Measurements from ENCODE around the gene GRB2.
A peak's percentile ranks its signal among the peaks of the same experiment; 100 is the strongest.

GRB2 gene

DNA sequence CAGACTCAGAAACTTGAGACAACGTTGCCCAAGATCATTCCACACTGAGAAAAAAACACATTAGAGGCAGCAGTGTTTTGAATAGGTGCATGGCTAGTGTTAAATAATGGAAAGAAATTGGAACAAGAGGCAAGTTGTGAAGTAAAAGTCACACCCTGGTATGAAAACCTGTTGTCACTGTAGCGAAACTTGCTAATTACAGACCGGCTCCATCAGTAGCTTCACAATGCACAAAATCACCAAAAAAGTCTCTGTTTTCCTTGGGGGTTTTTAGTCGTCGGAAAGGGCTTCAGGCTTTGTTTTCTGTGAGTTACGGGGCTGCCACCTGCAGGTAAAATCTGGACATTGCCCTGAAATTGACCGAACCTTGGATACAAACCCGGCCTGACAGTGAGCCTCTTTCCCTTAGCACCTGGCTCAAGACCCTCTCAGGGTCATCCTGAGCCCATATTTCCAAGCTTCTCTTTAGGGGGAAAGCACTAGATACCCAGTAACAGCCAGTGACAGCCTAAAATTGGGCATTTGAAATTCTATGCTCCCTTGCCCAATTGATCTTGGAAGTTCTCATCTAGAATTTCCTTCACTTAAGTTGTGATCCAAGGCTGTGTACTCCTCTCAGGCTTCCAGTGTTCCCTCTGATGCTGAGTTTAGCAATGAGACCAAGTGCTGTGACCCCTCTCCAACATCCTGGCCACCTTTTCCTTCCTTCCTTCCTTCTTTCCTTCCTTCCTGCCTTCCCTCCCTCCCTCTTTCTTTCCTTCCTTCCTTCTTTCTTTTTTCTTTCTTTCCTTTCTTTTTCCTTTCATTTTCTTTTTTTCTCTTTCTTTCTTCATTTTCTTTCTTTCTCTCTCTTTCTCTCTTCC, 7.2 kb upstream of the GRB2 start:
- DNase-seq, result no peak

DNA sequence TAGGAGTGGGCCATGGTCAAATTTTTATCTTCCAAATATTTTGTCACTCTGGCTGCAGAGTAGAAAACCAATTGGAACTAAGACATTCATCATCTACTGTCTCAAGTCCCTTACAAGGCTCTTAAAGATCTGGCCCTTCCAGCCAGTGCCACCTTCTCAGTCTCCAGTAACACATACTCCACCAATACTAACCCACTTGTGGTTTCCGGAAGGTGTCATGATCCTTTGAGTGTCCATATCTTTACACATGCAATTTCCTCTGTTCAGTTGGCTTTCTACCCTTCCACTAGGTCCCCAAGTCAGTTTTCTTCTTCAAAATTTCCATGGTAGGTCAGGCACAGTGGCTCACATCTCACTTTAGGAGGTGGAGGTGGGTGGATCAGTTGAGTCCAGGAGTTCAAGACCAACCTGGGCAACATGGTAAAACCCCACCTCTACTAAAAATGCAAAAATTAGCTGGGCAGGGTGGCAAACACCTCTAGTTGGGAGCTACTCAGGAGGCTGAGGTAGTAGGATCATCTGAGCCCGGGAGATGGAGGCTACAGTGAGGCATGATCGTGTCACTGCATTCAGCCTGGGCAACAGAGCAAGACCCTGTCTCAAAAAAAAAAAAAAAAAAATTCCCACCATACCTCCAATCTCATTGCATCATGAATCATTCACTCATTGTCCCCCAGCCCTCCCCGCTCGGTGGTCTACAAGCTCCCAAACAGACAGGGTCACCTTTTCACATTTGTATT, 6.0 kb upstream of the GRB2 start:
- no peak for DNase-seq

DNA sequence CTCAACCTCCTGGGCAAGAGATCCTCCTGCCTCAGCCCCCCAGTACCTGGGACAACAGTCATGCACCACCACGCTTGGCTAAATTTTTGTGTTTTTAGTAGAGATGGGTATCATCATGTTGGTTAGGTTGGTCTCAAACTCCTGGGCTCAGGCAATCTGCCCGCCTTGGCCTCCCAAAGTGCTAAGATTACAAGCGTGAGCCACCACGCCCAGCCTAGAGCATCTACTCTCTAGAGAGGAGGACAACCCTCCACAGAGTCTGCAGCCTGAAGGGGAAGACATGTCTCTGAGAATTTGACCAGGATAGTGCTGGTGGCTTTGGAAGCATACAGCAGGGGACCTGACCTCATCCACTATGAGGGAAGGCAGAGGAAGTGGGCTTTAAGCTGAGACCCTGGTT, 4.7 kb upstream of the GRB2 start:
- no peak for DNase-seq

DNA sequence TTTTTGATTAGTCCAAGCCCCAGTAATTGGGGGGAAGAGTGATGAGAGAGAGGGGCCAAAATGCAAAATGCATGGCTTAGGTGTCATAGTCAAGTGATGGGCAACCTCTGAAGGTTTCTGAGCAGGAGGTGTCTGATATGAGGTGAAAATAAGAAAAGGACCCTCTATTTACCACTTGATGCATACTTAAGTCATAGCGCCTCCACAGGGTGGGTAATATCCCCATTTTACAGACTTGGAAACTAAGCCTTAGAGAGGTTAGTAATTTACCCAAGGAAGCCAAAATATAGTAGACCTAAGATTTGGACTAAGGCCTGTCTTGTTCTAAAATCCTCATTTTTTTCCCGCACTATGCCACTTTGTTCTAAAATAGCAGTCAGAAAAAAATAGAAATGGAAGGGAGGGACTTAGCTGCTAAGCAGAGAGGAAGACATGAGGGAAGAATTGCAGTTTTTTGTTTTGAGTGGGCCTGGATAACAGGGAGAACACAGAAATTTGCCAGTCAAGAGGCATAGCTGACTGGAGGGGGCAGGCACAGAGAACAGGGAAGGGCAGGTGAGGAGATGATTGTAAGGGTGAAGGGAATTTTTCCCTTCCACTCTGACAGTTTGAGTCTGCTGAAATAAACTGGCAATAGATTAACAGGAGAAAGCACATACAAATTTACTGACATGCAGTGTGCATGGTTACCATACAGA, 2.3 kb upstream of the GRB2 start:
- no peak for DNase-seq

DNA sequence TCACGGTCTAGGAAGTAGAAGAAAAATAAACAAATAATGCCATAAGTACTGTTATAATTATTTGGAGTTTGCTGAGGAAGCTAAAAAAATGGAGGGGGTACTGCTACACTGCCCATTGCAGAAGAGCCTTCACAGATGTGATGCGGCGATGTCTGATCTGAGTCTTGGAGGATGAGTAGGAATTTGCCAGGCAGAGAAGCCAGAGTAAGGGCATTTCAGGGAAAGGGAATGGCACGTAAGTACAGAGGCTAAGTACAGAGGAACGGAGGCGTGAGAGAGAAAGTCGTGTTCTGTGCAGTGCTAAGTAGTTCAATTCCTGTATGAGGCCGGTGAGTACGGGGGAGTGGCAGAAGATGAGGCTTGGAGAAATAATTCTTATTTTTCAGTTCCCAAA, 741 bp upstream of the GRB2 start:
- no peak for DNase-seq

DNA sequence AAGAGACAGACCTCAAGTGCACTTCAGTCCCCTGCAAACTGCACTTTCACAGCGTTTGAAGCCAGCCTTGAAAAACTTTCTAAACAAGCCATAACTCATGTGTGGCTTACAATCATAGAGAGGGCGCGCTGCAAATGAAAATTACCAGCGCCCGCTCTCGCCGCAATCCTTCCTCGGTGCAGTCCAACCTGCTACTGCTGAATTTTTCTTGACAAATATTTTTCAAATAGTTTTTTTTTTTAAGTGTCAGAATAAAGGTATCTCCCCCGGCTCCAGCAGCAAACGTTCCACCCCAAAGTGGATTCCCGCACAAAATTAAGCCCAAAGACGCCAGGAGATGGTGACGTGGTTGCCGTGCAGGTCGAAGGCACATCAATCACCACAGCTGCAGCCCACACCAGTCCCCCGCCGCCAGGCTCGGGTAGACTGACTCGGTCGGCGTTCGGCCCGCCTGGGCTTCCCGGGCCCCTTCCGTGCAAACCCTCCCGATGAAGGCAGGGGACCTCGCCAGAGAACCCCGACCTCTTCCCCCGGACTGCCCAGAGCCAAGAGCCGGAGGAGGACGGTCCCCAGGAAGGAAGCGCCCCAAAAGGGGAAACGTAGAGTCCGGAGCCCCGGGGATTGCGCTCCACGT, 630 bp downstream of the GRB2 start:
- DNase-seq, result no peak

DNA sequence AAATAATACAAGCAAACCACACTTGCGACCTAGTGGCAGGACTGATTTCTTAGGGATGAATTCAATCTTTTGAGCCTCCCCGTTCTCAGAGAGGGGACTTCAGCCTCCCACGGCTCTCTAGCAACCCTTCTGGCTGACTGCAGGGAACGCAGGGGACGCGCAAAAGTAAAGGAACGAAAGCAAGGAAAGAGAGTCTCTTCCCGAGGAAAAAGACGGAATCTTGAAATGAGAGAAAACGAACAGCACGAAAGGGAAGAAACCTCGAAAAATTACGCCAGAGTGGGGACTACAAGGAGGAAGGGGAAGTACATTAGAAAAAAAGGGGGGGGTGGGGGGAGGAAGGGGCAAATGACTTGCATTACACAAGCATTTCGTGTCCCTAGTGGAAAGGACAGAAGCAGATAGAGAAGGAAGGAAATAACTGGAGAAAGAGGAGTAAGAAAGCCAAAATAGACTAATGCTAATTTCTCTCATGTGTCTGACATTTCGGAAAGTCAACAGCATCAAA, 1.2 kb downstream of the GRB2 start:
- DNase-seq, result peak; percentile 76

DNA sequence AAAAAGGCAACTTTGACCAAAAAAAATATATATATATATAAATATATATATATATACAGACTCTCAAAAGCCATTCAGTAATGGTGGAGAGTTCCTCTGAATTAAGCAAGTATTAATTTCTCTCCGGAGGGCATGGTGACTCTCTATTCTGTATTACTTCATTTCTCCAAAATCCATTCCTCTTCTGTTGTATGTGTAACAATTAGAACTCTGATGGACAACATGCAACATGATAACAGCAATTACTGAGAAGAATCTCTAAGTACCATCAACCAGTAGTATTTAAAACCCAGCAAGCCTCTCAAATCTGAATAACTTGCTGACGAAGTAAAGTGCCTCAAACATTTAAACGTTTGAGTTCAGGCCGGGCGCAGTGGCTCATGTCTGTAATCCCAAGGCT, 2.3 kb downstream of the GRB2 start:
- DNase-seq, result no peak

DNA sequence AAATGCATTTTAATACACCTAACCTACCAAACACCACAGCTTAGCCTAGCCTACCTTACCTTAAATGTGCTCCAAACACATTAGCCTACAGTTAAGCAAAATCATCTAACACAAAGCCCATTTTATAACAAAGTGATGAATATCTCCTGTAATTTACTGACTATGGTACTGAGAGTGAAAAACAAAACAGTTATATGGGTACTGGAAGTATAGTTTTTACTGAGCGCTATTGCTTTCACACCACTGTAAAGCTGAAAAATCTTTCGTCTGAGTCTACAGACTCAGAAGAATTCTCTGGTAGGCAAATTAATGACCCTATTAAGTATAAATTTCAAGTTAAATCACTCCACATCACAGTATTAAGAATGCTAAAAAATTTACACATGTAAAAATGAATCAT, 3.5 kb downstream of the GRB2 start:
- no peak for DNase-seq

DNA sequence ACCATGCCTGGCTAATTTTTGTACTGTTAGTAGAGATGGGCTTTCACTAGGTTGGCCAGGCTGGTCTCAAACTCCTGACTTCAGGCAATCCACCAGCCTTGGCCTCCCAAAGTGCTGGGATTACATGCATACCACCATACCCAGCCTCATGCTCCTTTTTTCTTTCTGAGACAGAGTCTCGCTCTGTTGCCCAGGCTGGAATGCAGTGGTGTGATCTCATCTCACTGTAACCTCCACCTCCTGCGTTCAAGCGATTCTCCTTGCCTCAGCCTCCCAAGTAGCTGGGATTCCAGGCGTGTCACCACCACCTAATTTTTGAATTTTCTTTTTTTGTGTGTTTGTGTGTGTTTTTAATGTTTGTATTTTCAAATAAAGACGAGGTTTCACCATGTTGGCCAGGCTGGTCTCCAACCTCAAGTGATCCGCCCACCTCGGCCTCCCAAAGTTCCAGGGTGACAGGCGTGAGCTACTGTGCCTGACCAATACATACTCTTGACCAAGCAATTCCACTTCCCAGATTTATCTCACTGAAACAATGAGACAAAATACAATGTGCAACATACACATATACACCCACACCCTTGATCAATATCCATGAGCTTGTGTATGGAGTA, 5.0 kb downstream of the GRB2 start:
- DNase-seq, result no peak

DNA sequence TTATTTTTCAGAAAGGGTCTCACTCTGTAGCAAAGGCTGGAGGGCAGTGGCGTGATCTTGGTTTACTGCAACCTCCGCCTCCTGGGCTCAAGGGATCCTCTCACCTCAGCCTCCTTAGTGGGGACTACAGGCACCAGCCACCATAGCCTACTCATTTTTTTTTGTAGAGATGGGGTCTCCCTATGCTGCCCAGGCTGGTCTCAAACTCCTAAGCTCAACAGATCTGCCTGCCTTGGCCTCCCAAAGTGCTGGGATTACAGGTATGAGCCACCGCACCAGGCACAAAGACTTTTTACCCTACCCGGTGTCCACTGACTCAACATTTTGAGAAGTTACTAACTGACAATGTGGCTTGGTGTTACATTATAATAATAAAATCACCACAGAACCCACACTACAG, 7.2 kb downstream of the GRB2 start:
- DNase-seq, result no peak

DNA sequence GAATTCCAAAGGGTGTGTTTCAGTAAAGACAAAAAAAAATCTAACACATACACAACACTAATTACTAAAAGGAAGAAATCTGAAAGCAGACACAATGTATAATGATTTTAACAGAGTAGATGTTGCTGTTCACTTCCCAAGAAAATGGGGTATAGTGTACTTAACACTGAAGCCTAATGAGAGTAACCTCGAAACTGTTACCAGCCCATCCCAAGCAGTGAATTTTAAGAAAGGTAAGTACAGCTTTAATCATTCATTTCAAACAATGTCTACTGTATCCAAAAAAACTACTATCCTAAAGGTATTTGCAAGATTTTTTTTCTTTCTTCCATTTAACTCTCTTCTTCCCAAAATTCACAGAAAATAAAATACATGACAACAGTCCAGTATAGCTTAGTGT, 8.3 kb downstream of the GRB2 start:
- DNase-seq, result no peak

DNA sequence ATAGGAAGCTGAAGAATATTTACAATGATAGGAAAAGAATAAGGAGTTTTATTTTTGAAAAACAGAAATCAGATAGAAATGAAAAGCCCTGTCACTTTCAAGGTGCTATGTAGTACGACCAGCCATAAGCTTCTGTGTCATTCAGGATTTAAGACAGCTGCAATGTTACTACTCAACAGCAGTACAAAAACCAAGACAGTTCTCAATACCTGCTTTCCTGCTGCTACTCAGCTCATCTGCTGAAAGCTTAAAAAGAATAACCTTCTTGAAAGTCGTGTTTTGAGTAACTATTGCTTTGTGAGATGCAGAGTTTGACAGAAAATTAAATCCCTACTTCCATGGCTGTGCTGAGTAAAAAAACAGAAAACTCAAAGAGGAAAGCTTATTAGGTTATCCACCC, 8.7 kb downstream of the GRB2 start:
- no peak for DNase-seq

DNA sequence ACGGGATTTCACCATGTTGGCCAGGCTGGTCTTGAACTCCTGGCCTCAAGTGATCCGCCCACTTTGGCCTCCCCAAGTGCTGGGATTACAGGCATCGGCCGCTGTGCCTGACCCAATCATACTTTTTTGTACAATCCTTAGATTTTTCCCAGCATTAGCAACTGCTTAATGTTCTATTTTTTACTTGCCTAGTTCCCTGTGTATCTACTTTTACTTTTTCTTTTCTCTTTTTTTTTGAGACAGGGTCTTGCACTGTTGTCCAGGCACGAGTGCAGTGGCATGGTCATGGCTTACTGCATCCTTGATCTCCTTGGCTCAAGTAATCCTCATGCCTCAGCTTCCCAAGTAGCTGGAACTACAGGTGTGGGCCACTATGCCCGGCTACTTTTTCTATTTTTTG, 9.5 kb downstream of the GRB2 start:
- DNase-seq, result no peak

DNA sequence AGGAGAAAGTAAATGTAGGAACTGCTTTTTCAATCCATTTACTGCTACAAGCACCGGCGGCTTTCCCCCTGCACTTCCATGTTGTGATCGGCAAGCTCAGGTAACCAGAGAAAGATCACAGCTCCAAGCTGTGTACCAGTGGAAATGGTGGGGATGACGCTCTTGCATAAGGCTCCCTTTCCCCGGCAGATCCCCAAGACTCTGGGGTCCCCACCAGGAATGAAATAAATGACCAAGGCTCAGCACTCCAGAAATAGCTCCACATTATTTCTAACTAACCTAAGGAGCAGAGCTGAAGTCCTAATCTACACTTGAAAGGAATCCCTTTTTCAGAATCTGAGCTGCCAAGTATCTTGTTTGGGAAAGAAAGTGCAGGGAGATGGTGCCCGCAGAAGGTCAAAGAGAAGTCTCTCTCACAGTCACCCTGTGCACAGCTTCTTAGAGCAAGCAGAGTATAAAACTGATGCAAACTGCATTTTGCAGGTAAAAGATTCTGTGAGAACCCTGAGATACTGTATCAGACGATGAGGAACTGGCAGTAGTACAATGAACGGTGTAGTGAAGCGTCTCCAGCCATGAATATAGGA, 11.1 kb downstream of the GRB2 start:
- no peak for DNase-seq

DNA sequence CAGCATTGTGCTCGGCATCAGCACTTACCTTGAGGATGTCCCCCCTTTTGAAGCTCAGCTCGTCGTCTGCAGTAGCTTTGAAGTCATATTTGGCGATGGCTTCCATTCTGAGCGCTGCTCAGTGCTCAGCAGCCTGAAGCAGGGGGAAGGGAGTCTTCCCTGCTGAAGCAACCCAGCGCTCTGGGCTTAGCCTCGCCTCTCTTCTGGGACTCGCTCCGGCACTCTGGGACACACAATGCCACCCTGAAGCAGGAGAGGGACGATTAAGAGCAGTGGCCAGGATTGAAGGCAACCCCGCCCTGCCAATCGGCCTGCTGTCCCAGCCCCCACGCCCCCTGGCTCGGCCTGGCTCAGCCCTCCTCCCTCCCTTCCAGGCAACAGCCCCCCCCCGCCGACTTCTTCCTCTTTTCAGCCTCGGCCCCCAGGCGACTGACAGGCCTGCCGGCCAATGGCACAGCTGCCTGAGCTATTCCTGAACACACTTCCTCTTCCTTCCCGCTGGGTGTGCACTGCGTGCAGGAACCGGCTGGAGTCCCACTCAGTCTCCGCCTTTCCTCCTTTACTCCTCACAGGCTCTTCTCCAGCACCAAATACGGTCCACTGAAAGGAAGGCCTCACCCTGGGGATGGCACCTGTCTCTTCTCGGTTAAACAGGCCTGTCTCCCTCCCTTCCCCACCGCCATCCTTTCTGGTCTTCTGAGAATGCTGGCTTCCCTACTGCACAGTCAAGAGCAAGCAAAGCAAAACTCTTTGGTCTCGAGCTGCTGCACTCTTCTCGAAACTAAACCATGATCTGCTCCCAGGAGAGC, 11.8 kb downstream of the GRB2 start:
- peak; percentile 99 for DNase-seq

DNA sequence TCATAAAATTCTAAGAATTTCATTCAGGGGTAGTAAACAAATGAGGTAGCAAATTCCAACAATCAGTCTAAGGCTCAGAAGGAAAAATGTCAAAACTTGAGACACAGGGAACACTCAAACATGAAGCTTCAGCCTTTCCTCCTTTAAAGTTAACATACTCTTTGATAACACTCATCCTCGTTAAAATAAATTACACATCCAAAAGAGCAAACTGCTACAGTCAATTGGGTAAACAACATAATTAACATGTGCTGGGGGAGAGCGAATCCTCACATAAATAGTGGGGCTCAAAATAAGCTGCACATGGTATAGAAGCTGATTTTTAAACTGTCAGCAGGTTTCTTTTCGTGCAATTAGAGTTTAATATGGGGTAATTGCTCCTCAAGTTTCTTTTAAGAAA, 12.9 kb downstream of the GRB2 start:
- no peak for DNase-seq

DNA sequence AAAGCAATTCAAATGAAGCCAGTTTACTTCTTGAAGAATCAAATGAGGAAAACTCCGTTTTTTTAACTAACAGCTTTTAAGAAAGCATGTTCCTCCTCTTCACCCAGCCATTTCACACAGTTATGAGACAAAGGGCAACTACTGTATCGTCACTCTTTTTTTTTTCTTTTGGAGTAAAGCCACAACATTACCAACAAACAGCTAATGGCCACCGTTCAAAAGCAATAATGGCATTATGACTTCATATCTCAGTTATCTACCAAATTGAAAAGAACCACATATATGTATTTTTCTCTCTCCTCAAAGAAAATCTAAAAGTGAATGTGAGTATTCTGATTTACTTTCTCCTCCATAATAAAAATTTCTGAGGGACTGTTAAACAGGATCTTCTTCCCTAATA, 14.5 kb downstream of the GRB2 start:
- no peak for DNase-seq

DNA sequence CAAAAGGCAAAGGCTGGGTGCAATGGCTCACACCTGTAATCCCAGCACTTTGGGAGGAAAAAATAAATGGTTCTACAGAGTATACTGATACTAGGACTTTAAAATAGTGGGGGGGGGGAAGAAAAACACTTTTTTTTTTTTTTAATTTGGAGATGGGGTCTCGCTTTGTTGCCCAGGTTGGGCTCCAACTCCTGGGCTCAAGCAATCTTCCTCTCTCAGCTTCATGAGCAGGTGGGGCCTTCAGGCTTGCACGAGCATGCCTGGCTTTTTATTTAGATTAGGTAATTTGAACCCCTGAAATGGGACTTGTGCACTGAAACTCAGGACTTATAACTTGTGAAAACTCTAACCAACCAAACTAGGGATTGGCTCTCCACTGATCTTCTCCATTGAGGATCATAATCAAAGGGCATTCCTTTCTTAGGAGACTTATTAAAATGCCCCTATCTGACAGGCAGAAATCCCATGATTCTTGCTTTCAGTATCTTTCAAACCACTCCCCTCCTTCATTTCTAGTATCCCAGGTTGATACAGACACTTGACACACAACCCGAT, 16.9 kb downstream of the GRB2 start:
- no peak for DNase-seq

DNA sequence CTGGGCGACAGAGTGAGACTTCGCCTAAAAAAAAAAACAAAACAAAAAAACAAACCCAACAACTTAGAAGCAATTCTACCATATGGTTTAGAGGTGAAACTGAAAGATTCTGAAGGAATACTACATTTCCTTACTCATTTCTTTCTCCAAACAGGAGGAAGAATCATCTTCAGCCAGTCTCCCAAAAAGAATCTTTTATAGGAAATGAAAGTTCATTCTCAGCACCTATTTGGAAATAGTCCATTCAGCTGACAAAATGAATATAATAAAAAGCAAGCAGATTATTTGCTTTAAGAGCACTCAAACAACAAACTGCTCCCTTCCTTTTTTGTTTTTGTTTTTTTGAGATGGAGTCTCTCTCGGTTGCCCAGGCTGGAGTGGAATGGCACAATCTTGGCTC, 17.7 kb downstream of the GRB2 start:
- DNase-seq, result no peak

DNA sequence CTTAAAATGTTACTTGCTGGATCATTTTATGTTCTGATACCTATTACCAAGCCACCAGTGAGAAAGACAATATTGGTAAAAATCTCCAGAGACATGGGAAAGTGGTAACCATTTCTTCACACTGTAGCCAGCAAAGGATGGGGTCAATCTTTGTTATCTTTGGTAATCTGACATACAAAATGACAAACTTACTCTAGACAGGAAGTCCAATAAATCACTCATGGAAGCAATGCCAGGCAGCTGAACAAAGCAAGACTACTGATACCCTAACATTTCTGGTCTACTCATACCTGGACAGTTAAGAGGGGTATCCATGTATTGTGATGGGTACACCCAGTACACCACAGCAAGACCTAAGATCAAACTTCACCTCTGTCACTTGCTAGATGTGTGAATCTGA, 19.0 kb downstream of the GRB2 start:
- DNase-seq, result no peak

Data from amniotic stem cell (primary cell).